Natural killer cell (primary cell): ENCODE data around the gene SNRPA1. TPM values are rescaled to one million over a fixed set of nuclear protein-coding genes. Genes with fewer than 3 reads are reported as not detected.
A peak's percentile ranks its signal among the peaks of the same experiment; 100 is the strongest.
"Not testable (repeated sequence)": the region's sequence is repeated elsewhere in the genome, so short reads cannot be mapped to it uniquely, and the experiment has no call there.

Experiments
- ATAC-seq, 3 donors: fragments of 150-1000 bp in 2 of 3; fragments of 200-7000 bp in 1 of 3; cut with Tn5 transposase; 1 replicate in 1 of 3; 2 replicates in 2 of 3; pipeline ENCODE4 v1.10.0; 2021; ENCODE audit warnings: mild to moderate bottlenecking in 2 of 3, moderate library complexity in 2 of 3
- DNase-seq, 2 donors: peaks; one replicate each; pipeline versions ENCODE4 v3.0.0 to v3.0.0-alpha.2; 2013 to 2021; ENCODE audit warnings: mixed read lengths in 1 of 2
- H3K27ac ChIP-seq: one replicate; pipeline ENCODE4 v1.5.1; 2013; ENCODE audit warnings: mild to moderate bottlenecking, low read length
- H3K27me3 ChIP-seq: one replicate; pipeline ENCODE4 v1.6.1; 2013; ENCODE audit warnings: low read length; ENCODE audit not compliant: control insufficient read depth, insufficient read depth
- H3K36me3 ChIP-seq: one replicate; pipeline ENCODE4 v1.6.1; 2013; ENCODE audit warnings: low read length; ENCODE audit not compliant: control insufficient read depth, insufficient read depth
- H3K4me1 ChIP-seq: one replicate; pipeline ENCODE4 v1.6.1; 2013; ENCODE audit warnings: low read length; ENCODE audit not compliant: control insufficient read depth, insufficient read depth
- H3K4me3 ChIP-seq: one replicate; pipeline ENCODE4 v1.5.1; 2013; ENCODE audit warnings: low read length
- H3K9me3 ChIP-seq: one replicate; pipeline ENCODE4 v1.6.1; 2013; ENCODE audit warnings: low read length; ENCODE audit not compliant: control insufficient read depth, insufficient read depth
- H3K27ac Mint-ChIP-seq, 2 donors: one replicate each; pipeline ENCODE4 v1.8.0; 2022; ENCODE audit warnings: mild to moderate bottlenecking in 2 of 2, mixed read lengths in 2 of 2, moderate library complexity in 1 of 2
- H3K27me3 Mint-ChIP-seq, 2 donors: one replicate each; pipeline ENCODE4 v1.8.0; 2022; ENCODE audit warnings: low read depth in 2 of 2, mixed read lengths in 2 of 2
- H3K36me3 Mint-ChIP-seq: one replicate; pipeline ENCODE4 v1.8.0; 2022; ENCODE audit warnings: mixed read lengths
- H3K4me1 Mint-ChIP-seq, 2 donors: one replicate each; pipeline ENCODE4 v1.8.0; 2022; ENCODE audit warnings: mixed read lengths in 2 of 2
- H3K4me3 Mint-ChIP-seq: one replicate; pipeline ENCODE4 v1.8.0; 2022; ENCODE audit warnings: mild to moderate bottlenecking, moderate library complexity, mixed read lengths
- H3K9me3 Mint-ChIP-seq, 2 donors: one replicate each; pipeline ENCODE4 v1.8.0; 2022; ENCODE audit warnings: mixed read lengths in 2 of 2
- WGBS: methylation state at CpG from one replicate; pipeline ENCODE4 v1.1.7; 2013; ENCODE audit warnings: missing lambda C conversion rate; ENCODE audit not compliant: insufficient coverage; 5-methylcytosine and 5-hydroxymethylcytosine counted together
- intact Hi-C: fragments of 100-400 bp; cut with micrococcal nuclease; formaldehyde crosslinking; loops from one replicate; pipeline ENCODE4 v1.14.2; 2022
- total RNA-seq, 4 donors: library from RNA; stranded (reverse); fragments of 120-200 nt in 1 of 4; gene quantifications; one replicate each; pipeline versions ENCODE4 v1.2.3 to v1.2.4, GENCODE V29; 2013 to 2022
- TF ChIP-seq, protein P1 (sequence below): fragments of 200-600 bp; IDR thresholded peaks from one replicate; pipeline ENCODE4 v1.8.0; 2022; ENCODE audit warnings: antibody characterized with exemption

Gene SNRPA1
- total RNA-seq, 3 donors from 2014 or later (not counting 1 experiment from before 2014, with no cell fraction given): 146 to 174 (median 167) TPM

DNA sequence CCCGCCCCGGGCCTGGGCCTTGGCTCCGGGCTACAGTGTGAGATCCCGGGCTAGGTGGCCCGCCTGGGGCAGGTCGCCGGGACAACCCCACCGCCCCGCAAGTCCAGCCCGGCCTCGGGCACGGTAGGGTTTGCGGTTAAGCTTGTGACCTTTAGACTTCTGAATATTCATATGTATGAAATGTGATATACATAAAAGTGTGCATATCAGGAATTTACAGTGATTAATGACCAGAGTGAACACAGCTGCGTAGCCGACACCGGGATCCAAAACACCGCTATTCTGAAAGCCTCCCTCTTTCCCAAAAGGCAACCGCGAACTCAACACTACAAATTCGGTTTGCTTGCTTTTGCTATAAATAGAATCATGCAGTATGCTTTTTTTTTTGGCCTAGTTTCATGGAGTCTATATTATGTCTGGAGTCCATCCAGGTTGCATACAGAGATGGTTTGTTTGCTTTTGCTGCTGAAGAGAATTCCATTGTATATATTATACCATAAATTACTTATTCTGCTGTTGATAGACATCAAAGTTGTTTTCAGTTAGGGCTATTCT, 636 bp upstream of the SNRPA1 start:
- ATAC-seq (no peak), DNase-seq (no peak)
- Histone ChIP-seq H3K4me3 (peak overlapping the region; percentile 99), H3K9me3 (no peaks in the 10 kb centered on the region), H3K4me1 (peaks cover 20% of the 10 kb centered on the region), H3K27me3 (no peaks in the 10 kb centered on the region), H3K27ac (peak overlapping the region; percentile 97), H3K36me3 (peaks cover 10% of the 10 kb centered on the region)
- TF ChIP-seq, protein P1, sequence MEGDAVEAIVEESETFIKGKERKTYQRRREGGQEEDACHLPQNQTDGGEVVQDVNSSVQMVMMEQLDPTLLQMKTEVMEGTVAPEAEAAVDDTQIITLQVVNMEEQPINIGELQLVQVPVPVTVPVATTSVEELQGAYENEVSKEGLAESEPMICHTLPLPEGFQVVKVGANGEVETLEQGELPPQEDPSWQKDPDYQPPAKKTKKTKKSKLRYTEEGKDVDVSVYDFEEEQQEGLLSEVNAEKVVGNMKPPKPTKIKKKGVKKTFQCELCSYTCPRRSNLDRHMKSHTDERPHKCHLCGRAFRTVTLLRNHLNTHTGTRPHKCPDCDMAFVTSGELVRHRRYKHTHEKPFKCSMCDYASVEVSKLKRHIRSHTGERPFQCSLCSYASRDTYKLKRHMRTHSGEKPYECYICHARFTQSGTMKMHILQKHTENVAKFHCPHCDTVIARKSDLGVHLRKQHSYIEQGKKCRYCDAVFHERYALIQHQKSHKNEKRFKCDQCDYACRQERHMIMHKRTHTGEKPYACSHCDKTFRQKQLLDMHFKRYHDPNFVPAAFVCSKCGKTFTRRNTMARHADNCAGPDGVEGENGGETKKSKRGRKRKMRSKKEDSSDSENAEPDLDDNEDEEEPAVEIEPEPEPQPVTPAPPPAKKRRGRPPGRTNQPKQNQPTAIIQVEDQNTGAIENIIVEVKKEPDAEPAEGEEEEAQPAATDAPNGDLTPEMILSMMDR: no peak
- Mint-ChIP-seq H3K27ac (peak overlapping the region; percentile 90 to 92), H3K36me3 (no peaks in the 10 kb centered on the region), H3K4me1 (peaks cover 40 to 42% of the 10 kb centered on the region in 2 donors), H3K27me3 (no peaks in the 10 kb centered on the region), H3K4me3 (peak overlapping the region; percentile 97), H3K9me3 (no peaks in the 10 kb centered on the region)
- intact Hi-C loops: loop anchor here (2.0 kb wide), 3 partner anchors 19 to 345 kb away; partner anchors contain the start of gene SELENOS
- WGBS: 5% methylated on average over 20 of the region's 20 CpGs

DNA sequence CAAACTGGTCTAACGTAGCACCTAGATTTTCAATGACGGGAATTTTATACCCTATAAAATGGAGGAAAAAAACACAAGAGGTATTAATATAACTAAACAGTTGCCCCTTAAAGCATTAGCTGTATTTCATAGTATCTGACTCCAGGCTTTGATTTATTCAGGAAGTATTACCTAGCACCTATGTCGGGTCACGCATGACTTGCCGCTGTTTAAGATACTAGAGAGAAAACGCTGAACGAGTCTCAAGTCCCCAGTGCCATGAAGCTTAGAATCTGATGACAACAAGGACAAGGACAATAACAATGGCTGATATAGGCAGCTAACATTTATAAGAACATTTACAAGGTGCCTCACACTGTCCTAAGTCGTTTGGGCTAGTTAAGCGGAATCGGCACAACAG, 1.9 kb downstream of the SNRPA1 start:
- no peaks in the 10 kb centered on the region for H3K27me3 ChIP-seq
- Mint-ChIP-seq H3K27ac (peak overlapping the region; percentile 90 to 92), H3K27me3 (no peaks in the 10 kb centered on the region), H3K36me3 (no peaks in the 10 kb centered on the region), H3K9me3 (no peaks in the 10 kb centered on the region), H3K4me1 (peaks cover 50 to 56% of the 10 kb centered on the region in 2 donors), H3K4me3 (peak overlapping the region; percentile 97)
- H3K4me1 ChIP-seq: peaks cover 24% of the 10 kb centered on the region
- H3K4me3 ChIP-seq: no peak overlapping the region
- H3K9me3 ChIP-seq: no peaks in the 10 kb centered on the region
- TF ChIP-seq, protein P1: no peak
- no peak for ATAC-seq
- WGBS: 49% methylated on average over 8 of the region's 10 CpGs
- peak in 1 of 2 donors; percentile 20 for DNase-seq
- no peak overlapping the region for H3K27ac ChIP-seq
- peaks cover 20% of the 10 kb centered on the region for H3K36me3 ChIP-seq
- intact Hi-C loops: no loop called here

DNA sequence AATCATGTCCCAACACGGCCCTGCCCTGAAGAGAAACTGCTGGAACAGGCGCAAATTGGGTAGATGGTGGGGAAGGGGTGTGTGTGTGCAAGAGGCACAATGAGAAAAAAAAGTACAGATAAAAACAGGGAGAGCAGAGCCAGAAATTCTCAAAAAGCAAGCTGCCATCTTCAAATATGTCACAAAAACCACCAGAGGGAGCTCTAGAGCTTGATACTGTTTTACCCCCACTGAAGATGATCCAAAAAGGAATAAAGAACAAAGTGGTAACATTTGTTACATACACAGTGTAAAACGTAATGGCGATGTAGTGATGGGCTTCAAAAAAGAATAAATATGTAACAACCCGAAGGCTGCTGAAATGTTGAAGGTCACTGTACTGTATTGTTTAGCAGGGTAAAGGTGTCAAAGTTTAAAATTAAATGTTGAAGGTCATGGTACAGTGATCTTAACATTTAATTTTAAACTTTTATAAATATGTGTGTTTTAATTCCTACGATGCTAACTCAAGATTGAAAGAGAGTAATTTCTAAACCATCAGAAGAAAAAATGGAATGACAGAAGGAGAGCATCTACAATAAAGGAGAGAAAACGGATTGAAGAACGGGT, 6.0 kb downstream of the SNRPA1 start:
- peak; percentile 60 to 80 (median 68) for ATAC-seq
- H3K4me3 Mint-ChIP-seq: no peak overlapping the region
- intact Hi-C loops: no loop called here

DNA sequence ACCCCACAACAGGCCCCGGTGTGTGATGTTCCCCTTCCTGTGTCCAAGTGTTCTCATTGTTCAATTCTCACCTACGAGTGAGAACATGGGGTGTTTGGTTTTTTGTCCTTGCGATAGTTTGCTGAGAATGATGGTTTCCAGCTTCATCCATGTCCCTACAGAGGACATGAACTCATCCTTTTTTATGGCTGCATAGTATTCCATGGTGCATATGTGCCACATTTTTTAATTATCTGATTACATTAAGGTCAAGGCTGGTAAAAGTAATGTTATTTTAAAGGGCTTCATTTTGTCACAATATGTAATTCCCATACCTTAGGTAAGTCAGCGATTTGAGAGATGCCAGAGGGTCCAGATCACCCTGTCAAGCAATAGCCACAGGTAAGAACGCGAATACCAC, 7.7 kb downstream of the SNRPA1 start:
- H3K36me3 ChIP-seq: peaks cover 68% of the 10 kb centered on the region
- H3K27ac Mint-ChIP-seq: peak overlapping the region in 1 of 2 donors; percentile 34
- 100% methylated on average over 1 of the region's 6 CpGs for WGBS
- H3K9me3 Mint-ChIP-seq, DNase-seq, ATAC-seq, H3K27me3 ChIP-seq, H3K4me1 ChIP-seq, H3K27me3 Mint-ChIP-seq, H3K27ac ChIP-seq, H3K4me3 ChIP-seq, H3K4me3 Mint-ChIP-seq, H3K36me3 Mint-ChIP-seq, H3K9me3 ChIP-seq, intact Hi-C loops: not testable (repeated sequence)
- peaks cover 18 to 21% of the 10 kb centered on the region in 2 donors for H3K4me1 Mint-ChIP-seq

More for the DNA sequence above, 6.0 kb downstream of the SNRPA1 start:
- H3K36me3 ChIP-seq: peaks cover 53% of the 10 kb centered on the region
- H3K27me3 ChIP-seq: no peaks in the 10 kb centered on the region
- Mint-ChIP-seq H3K4me1 (peaks cover 31 to 34% of the 10 kb centered on the region in 2 donors), H3K9me3 (no peaks in the 10 kb centered on the region), H3K27ac (peak overlapping the region; percentile 37 to 54), H3K27me3 (no peaks in the 10 kb centered on the region), H3K36me3 (no peaks in the 10 kb centered on the region)
- WGBS: 88% methylated on average over 6 of the region's 8 CpGs
- peaks cover 14% of the 10 kb centered on the region for H3K4me1 ChIP-seq
- TF ChIP-seq, protein P1: peak; percentile 84
- peak in 1 of 2 donors; percentile 80 for DNase-seq
- no peak overlapping the region for H3K27ac ChIP-seq
- no peaks in the 10 kb centered on the region for H3K9me3 ChIP-seq
- no peak overlapping the region for H3K4me3 ChIP-seq
